ENCODE data around the gene KIF21A.

KIF21A gene

DNA sequence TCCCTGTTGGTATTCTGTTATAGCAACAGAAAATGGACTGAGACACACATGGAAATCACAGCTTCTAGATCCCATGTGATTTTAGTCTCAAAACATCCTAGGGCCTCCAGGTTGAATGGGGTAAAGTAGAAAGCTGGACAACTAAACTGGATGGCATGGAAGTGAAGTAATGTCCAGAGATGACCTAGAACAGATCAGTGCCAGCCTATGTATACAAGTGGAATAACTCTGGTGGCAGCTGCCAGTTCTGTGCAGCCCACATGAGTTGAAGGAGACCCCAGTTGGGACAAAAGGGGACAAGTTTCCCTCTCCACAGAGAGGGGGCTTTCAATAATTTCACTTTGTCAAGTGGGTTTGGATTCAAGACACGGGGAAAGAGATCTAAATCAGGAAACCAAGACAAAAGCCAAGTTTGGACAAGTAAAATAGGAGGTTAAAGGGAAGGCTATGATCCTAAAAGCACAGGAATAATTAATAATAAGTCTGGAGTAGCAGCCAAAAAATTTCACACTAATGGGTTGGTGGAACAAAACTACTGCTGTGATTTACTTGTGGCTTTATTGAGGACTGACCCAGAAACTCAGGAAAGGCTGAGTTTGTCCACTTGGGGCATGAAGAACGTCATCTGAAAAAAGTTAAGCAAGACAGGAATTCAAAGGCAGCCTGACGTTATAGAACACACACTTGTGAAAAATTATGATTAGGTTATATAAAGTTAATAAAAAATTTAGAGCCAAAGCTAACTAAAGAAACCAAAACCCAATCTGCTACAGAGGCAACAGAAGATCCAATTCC is 11.7 kb downstream of the KIF21A start:
- DNase-seq = no peak

DNA sequence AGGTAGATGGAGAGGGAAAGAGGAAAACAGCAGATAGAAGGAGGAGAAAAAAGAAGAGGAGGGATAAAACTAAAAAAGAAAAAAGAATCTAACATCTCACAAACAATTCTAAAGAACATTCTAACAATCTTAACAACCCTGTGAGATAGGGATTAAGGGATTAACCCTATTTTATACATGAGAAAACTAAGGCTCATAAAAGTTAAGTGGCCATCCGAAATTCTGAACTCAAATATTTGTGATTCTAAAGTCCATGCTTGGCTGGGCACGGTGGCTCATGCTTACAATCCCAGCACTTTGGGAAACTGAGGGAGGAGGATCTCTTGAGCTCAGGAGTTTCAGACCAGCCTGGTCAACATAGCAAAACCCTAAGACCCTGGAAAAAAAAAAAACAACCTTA is 13.1 kb downstream of the KIF21A start:
- DNase-seq = no peak

DNA sequence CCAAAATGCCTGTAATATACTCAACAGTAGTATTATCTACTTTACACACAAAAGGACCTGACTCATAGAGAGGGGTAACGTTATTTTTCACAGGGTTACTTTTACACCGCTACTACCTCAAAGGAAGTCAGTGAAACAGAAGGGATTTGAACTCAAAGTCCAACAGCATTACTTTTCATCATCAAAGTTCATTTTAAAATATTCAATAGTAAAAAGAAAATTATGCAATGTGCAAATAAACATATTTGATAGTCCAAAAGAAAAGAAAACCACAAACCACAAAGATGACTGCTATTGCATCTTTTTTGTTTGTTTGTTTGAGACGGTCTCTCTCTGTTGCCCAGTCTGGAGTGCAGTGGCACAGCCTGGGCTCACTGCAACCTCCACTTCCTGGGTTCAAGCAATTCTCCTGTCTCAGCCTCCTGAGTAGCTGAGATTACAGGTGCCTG is 15.5 kb downstream of the KIF21A start:
- no peak for DNase-seq

DNA sequence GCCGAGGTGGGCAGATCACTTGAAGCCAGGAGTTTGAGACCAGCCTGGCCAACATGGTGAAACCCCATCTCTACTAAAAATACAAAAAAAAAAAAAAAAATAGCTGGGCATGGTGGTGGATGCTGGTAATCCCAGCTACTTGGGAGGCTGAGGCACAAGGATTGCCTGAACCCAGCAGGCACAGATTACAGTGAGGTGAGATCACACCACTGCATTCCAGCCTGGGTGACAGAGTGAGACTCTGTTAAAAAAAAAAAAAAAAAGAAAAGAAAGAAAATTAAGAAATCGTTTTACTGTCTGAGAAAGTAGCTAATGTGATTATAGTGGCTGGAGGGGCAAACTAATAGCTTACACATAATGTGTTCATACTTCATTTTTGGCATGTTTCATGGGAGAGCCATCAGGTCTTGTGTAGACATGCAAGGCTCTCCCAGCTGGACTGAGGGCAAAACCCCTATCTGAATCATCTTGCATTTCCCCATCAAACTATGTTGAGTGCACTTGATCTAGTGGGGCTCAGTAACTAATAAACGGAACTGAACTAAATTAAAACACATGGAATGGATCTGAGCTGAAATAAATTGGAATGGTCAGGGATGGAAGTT is 16.2 kb downstream of the KIF21A start:
- DNase-seq = no peak

DNA sequence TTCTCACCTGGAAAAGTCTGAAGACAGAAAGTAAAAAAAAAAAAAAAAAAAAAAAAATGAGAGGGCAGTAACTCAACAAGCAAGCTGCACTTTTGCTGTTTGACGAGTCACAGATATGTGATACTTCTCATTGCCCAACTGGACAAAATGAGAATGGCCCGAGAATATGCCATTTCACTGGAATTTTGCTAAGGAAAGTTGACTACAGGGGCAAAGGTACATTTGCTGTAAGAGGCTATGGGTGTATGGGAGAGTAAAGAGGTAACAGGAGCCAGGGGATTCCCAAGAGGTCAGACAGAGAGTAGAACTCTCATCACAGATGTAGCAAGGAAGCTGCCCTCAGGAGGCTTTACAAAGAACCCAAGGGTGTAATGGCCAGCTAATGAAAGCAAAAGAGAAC is 22.9 kb downstream of the KIF21A start:
- DNase-seq = no peak

DNA sequence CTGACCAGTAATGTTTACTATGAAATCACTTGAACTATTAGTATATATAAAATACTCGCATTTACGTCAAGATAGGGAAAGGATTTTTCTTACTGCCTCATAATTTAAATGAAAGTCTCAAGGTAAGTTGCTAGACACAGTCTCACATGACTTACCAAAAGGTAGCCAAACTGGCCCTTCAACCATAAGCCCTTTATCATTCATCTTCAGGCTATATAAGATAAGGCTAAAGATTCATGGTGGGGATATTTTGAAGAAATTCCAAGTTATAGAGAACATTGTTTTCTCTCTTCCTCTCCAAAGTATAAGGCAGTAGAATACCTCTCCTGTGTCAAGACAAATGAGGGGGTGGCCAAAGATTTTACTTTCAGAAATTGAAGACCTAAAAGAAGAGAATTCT is 23.4 kb downstream of the KIF21A start:
- no peak for DNase-seq

DNA sequence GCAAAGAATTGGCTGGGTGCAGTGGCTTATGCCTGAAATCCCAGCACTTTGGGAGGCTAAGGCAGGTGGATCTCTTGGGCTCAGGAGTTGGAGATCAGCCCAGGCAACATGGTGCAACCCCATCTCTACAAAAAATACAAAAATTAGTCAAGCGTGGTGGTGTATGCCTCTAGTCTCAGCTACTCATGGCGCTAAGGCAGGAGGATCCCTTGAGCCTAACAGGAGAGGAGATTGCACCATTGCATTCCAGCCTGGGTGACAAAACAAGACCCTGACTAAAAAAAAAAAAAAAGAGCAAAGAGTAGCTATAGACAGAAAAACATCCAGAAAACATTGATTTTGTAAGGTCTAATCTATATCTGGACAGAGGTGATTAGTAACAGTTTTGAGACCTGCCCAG is 25.0 kb downstream of the KIF21A start:
- no peak for DNase-seq

DNA sequence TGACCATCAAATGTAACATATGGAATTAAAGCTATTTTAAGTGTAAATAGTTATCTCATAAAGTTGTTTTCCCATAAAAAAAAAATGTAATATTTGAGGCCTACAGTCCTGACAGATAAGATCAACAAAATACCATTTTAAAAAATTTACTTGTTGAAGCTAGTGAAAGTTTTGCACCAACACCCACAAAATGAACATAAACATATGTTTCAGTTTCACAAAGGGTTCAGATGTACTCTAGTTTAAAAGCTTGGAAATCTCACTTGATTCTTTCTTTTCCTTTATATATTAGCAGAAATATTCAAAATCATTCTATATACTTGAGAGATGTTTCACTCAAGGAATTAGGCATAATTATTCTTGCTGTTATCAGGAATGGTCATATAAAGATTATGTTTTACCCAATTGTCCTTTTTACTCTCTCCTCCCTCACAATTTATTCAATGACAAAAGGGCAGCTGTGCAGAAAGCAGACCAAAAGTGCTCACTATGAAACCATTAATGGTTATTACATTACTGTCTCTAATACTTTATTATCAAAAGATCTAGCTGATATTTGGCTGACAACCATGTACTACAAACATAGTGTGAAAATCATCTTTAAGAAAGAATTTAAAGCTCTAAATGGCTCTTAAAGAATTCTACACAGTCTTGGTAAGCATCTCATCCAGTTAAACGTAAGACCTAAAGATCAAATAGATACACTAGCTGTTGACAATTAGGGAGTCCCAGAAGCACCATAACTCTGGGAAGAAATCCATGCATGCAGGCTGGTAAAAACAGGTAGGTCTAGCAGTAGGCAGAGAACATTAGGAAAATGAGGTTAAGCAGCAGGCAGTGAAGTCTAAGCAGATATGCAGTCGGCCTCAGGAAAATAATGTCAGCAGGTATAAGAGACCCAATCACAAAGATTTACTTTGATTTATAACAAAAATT is 28.8 kb downstream of the KIF21A start:
- DNase-seq = no peak

DNA sequence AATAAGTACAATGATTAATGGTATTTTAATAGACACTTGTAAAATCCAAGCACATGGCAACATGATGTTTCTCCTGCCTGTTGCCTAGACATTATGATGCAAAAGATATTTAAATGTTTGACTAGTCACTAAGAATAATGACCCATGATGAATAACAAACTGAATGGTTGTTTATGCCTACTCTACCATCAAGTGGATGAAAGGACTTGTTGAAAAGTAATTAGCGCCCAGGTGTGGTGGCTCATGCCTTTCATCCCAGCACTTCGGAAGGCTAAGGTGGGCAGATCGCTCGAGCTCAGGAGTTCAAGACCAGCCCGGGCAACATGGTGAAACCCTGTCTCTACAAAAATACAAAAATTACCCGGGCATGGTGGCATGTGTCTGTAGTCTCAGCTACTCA is 30.7 kb downstream of the KIF21A start:
- DNase-seq = no peak

DNA sequence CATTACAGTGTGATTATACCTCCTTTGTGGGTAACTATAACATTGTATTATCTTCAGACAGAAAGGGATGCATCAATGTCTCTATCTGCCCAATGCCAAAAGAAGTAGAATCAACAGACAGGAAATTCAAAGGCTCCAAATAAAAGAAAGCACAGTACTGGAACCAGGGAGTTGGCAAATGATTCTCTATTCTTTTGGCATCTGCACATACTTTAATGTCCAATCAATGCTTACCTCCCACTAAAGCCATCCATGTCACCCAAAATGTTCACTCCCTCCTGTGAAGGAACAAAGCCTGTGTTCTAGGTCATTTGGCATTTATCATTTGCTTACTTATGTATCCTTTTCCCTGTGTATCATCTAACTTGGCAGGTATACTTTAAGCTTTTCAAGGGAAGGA is 36.7 kb downstream of the KIF21A start:
- no peak for DNase-seq

DNA sequence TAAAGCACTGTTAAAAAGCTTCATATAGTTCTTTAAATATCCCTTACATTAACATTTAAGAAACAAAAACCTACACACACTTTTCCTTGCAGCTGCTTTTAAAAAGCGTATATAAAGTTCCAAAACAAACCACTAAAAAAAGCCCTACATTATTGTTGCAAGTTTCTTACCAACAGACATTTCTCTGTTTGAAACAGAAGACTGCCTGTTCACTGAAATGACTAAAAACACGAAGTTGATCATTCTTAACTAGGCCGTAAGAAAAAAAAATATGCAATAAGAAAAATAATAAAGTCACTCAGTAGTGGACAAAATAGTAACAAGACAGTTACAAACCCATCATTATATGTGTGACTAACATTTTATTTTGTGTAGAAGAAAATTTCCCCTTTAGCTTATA is 37.3 kb downstream of the KIF21A start:
- DNase-seq = no peak

DNA sequence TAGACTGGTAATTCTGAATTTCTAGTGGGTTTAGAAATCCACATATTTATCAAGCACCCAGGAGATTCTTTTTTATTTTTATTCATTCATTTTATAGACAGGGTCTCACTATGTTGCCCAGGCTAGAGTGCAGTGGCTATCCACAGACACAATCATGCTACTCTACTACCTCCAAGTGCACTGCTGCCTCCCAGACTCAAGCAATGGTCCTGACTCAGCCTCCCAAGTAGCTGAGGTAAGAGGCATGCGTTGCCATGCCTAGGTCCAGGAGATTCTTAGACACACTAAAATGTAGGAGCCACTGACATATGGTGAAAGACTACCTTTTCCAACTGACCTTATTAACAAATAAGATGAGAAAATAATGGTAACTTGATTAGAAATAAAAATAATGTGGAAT is 38.9 kb downstream of the KIF21A start:
- no peak for DNase-seq

DNA sequence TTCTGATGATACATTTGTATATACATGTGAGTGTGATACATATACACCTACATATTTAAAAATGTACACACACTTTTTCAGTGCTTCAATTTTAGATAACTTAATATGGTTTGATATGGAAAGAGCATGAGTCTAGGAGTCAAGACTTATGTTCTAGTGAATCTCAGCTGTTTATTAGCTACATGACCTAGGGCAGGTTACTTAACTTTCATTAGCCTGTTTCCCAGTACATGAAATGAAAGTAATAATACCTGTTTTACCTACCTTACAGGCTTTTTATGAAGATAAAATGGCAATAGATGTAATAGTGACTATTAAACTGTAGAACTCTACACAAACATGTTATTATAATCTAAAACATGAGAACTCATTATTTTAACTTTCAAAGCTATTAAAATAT is 39.5 kb downstream of the KIF21A start:
- no peak for DNase-seq

DNA sequence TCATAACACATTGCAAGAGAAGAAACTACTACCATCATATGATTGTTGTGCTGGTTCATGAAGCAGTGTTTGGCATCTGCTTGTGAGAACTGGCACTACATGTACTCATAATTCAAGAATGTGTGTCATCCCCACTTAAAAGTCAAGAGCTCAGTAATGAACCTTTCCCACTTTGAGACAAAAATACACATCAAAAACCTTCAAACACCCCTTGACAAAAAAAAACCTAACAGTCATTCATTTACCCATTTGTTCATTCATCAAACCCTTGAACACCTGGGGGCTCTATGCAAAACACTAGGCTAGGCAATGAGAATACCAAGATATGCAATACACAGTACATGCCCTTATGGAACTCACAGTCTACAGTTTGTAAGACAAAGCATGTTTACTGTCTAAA is 40.0 kb downstream of the KIF21A start:
- DNase-seq = no peak

DNA sequence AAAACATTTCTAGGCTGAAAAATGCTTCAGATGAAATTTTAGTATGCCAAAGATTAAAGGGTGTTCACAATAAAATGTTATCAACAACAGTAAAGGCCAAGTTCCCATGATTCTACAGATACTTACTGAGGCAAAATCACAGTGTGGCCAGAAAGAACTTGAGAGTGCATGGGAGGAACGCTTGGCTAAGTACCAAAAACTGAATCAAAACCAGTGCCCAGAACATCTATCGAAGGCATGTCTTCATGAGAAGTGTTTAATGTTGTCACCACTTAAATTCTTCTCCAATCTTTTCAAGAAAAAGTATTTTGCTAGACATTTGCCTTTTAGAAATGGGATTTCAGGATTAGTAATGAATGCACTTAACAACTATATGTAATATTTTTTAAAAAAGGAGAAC is 41.5 kb downstream of the KIF21A start:
- no peak for DNase-seq

DNA sequence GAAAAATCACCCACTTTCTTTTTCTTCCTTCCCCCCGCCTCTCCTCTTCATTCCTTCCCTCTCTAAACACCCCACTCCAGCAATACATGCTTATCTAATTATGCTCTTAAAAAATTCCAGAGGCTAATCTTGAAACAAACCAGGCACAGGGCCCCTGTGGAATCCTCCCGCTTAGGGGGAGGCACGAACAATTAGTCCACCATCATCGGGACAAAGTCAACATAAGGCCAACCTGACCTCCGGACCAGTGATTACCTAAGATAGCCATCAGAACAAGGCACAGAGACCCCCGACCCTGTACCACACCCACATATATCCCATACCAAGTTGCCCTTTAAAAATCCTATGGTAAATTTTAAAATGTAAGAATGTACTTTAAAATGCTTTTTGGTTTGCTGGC is 47.1 kb downstream of the KIF21A start:
- no peak for DNase-seq

DNA sequence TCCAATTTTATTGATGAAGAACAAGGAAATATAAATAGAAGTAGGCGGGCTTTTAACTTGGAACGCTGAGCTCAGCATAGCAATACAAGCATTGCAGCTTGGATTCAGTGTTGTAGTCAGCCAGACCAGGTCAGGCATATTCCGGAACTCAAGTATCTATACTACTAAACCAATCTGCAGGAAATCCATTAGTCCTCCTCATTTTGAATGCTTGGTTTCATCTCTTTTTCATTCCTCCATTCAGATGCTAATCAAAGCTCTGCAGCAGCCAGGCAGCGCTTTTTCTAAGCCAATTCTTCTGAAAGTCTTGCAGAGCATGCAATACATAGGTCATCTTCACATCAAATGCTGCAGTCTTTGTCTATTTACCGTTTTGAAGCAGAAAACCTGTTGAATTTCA is 49.0 kb downstream of the KIF21A start:
- DNase-seq = no peak

DNA sequence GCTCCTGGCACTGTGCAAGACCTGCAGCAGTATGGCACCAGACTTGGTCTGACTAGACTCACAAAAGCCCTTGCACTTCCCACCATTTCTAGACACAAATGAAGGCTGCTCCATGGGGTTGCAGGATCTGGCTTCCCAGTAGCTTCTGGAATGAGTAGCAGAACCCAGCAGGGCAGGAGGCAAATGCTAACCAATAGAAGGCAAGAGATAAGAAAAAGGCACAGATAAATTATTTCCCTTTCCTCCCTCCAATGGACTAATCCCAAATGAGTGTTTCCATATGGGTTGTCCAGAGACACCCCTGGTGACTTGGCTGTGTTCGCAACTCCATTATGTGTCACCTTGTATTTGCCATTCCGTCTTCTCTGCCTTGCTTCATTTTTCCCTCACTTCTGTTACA is 49.7 kb downstream of the KIF21A start:
- no peak for DNase-seq

DNA sequence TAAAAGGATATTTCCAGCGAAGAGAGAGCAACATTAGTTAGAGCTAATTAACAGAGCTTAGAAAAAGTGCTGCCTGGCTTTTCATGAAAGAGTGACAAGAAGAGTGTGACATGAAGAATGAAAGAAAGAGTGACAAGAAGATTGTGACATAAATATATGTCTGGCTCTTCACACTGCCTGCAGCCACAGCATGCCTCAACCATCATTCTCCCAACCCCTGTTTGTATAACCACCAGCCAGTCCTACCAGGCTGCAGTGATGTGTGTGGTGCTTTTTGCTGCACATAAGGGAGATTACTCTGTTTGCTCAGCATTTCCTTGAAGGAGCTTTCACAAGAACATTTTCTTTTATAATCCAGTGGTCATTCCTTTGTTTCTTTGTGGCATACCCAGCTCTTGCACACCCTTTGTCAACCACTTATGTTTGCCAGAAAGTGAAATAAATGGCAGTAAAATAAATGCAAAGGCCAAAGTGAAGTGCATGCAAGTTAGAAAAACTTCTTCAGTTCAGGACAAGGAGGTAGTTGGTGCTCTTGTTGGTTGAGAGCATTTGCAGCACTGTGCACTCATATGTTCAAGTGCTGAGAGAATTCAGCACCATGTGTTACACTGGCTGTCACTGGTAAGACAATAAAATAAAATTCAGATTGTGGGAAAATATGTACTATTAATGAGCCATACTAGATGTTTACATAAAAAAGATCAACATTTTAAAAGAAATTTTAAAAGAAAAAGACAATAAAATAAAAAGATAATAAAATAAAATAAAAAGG is 50.6 kb downstream of the KIF21A start:
- no peak for DNase-seq

DNA sequence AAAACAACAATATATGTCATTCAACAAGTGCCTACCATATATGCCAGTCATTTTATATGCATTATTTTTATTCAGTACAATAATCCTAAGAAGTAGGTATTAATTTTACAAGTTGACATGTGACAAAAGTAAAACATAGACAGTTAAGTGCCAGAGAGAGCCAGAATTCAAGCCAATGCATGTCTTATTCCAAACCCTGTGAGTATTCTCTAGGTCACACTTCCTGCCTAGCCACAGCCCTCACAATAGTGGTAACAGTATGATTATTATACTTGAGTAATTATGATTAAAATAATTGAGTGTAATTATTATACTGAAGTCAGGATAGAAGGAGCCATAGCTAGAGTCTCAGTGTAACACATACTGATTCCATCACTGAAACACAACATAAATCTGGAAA is 52.2 kb downstream of the KIF21A start:
- DNase-seq = no peak

DNA sequence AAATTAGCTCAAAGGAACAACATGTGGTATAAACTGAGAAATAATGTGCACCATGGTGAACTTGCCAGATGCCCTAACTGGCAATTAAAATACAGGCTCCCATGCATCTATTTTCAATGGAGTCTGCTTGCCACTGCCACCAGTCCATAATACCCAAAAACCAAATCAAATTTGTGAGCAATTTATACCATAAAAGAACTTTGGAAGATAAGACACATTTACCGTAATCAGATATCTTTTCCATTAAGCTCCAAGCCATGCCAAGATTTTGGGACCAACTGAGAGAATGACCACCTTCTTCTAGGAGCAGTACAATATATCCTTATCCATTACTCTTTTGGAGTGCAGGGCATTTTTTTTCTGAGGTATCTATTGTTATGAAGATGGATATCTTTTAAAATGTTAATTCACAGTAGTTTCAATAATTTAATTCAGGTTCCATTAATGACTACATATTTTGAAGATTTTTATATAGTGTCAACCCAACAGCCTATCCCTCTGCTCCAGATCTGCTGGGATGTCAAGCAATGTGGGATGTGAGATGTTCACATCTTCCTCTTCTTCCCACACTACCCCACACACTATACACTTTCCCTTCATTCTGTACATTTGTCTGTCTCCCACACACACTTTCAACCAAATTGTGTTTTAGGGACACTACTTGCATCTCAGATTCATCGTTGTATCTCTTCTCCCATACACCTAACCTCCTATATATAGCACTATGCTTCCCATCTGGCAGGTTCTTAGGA is 53.3 kb downstream of the KIF21A start:
- no peak for DNase-seq

DNA sequence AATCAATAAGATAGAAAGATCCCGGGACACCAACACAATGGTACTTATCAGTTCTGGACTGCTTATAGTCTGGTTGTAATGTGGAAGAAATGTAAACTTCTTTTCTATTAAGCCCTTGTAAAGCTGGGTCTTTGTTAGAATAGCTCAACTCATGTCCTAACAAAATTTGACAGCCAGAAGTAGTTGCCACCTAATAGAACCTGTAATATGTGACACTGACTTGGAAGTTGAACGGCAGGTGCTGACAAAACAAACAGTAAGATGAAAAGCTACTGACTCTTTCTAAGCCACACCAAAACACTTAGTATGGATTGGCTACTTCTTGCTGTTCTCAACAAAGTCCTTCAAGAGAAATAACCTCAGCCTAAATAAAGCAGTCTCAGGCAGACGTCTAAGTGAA is 56.6 kb downstream of the KIF21A start:
- no peak for DNase-seq

Measured in DMS79 (cell line).